ENCODE data around the gene CYTH2.
A peak's percentile ranks its signal among the peaks of the same experiment; 100 is the strongest.

Gene CYTH2

GRCh38 chr19:48454150-48454730, 14.9 kb upstream of the CYTH2 start:
- DNase-seq (ENCODE audit: low spot score), result no peak

GRCh38 chr19:48455171-48455907, 13.8 kb upstream of the CYTH2 start, which contains the start of gene KCNJ14:
Gene KCNJ14, plus strand, starts transcription at chr19:48455574. Its CDS starts 6,151 bp downstream, at chr19:48461725.
- peak; percentile 48 for DNase-seq (ENCODE audit: low spot score)

GRCh38 chr19:48455908-48456562, 13.1 kb upstream of the CYTH2 start:
- no peak for DNase-seq (ENCODE audit: low spot score)

- DNase-seq (ENCODE audit: low spot score), result no peak
Measured at GRCh38 chr19:48456864-48457263, 12.3 kb upstream of the CYTH2 start.

- no peak for DNase-seq (ENCODE audit: low spot score)
Measured at GRCh38 chr19:48458016-48458415, 11.2 kb upstream of the CYTH2 start.

GRCh38 chr19:48461651-48461981, 7.6 kb upstream of the CYTH2 start:
- DNase-seq (ENCODE audit: low spot score), result no peak

GRCh38 chr19:48461982-48462655, 7.0 kb upstream of the CYTH2 start:
- no peak for DNase-seq (ENCODE audit: low spot score)

GRCh38 chr19:48465215-48465614, 4.0 kb upstream of the CYTH2 start:
- no peak for DNase-seq (ENCODE audit: low spot score)

GRCh38 chr19:48466561-48467325, 2.4 kb upstream of the CYTH2 start:
- DNase-seq (ENCODE audit: low spot score), result no peak

- DNase-seq (ENCODE audit: low spot score), result peak; percentile 100
Measured at GRCh38 chr19:48468772-48469288, 339 bp upstream of the CYTH2 start.

- DNase-seq (ENCODE audit: low spot score), result no peak
Measured at GRCh38 chr19:48469934-48470680, 938 bp downstream of the CYTH2 start.

GRCh38 chr19:48470856-48471255, 1.7 kb downstream of the CYTH2 start:
- DNase-seq (ENCODE audit: low spot score), result no peak

- no peak for DNase-seq (ENCODE audit: low spot score)
Measured at GRCh38 chr19:48471836-48472235, 2.7 kb downstream of the CYTH2 start.

GRCh38 chr19:48473161-48473966, 4.2 kb downstream of the CYTH2 start:
- no peak for DNase-seq (ENCODE audit: low spot score)

- no peak for DNase-seq (ENCODE audit: low spot score)
Measured at GRCh38 chr19:48474084-48474592, 5.0 kb downstream of the CYTH2 start.

GRCh38 chr19:48475369-48476068, 6.3 kb downstream of the CYTH2 start:
- DNase-seq (ENCODE audit: low spot score), result no peak

GRCh38 chr19:48476176-48476575, 7.0 kb downstream of the CYTH2 start:
- DNase-seq (ENCODE audit: low spot score), result no peak

- DNase-seq (ENCODE audit: low spot score), result no peak
Measured at GRCh38 chr19:48477067-48477685, 8.0 kb downstream of the CYTH2 start.

All from hematopoietic multipotent progenitor cell treated with erythropoietin and hydrocortisone succinate and interleukin-3 and kit ligand, for 17 days (in vitro differentiated cells).